HG03342 (cell line): ENCODE data around the gene CFAP74.
A peak's percentile ranks its signal among the peaks of the same experiment; 100 is the strongest.

Experiments used
- ATAC-seq: cut with Tn5 transposase; IDR thresholded peaks from one replicate; pipeline ENCODE4 v1.9.1; 2021; ENCODE audit warnings: mild to moderate bottlenecking, moderate library complexity; ENCODE audit not compliant: unreplicated experiment

CFAP74 gene

GRCh38 chr1:1919304-1920056, 84.1 kb downstream of the CFAP74 start:
- ATAC-seq, result peak; percentile 77

GRCh38 chr1:1918901-1919303, 84.7 kb downstream of the CFAP74 start, which contains the start of gene TMEM52:
TSS of gene TMEM52 (minus strand) at chr1:1919279. CDS start at chr1:1919265, 14 bp downstream.
- peak; percentile 16 for ATAC-seq

- ATAC-seq, result no peak
These were observed 85.3 kb downstream of the CFAP74 start for GRCh38 chr1:1917995-1918900.

- ATAC-seq, result no peak
These were observed 86.1 kb downstream of the CFAP74 start for GRCh38 chr1:1917304-1917976.

GRCh38 chr1:1916851-1917251, 86.7 kb downstream of the CFAP74 start:
- ATAC-seq, result no peak

GRCh38 chr1:1915911-1916840, 87.4 kb downstream of the CFAP74 start:
- no peak for ATAC-seq

GRCh38 chr1:1914971-1915692, 88.5 kb downstream of the CFAP74 start, which contains the start of gene CALML6:
TSS of gene CALML6 (plus strand) at chr1:1915260. CDS start at chr1:1915281, 21 bp downstream.
- ATAC-seq, result no peak

GRCh38 chr1:1914101-1914970, 89.2 kb downstream of the CFAP74 start:
- no peak for ATAC-seq

- no peak for ATAC-seq
These were observed 92.1 kb downstream of the CFAP74 start for GRCh38 chr1:1911350-1912041.

- ATAC-seq, result no peak
These were observed 92.8 kb downstream of the CFAP74 start for GRCh38 chr1:1910651-1911331.

GRCh38 chr1:1910033-1910465, 93.5 kb downstream of the CFAP74 start:
- ATAC-seq, result no peak

GRCh38 chr1:1908506-1908791, 95.1 kb downstream of the CFAP74 start:
- ATAC-seq, result peak; percentile 13

- ATAC-seq, result no peak
These were observed 96.4 kb downstream of the CFAP74 start for GRCh38 chr1:1907098-1907736.

- no peak for ATAC-seq
These were observed 97.1 kb downstream of the CFAP74 start for GRCh38 chr1:1906185-1907097.

GRCh38 chr1:1903224-1903623, 100.4 kb downstream of the CFAP74 start:
- ATAC-seq, result no peak
